GM21529 (cell line): ENCODE data around the gene CCDC157.

ENCODE experiments used
- ATAC-seq: cut with Tn5 transposase; IDR thresholded peaks from one replicate; pipeline ENCODE4 v1.9.1; 2021; ENCODE audit not compliant: unreplicated experiment

Gene CCDC157

DNA sequence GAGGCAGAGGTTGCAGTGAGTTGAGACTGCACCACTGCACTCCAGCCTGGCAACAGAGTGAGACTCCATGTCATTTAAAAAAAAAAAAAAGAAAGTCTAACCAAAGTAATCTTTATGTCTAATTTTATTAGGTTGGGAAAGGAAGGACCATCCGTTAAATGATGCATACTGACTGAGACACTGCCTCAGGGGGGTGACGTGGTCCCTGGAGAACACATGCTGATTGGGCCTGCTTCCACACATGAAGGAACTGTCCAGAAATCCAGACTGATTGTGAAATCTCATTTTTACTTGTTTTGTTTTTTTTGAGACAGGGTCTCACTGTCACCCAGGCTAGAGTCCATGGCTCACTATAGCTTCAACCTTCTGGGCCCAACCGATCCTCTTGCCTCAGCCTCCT is 5.6 kb upstream of the CCDC157 start:
- ATAC-seq: no peak

DNA sequence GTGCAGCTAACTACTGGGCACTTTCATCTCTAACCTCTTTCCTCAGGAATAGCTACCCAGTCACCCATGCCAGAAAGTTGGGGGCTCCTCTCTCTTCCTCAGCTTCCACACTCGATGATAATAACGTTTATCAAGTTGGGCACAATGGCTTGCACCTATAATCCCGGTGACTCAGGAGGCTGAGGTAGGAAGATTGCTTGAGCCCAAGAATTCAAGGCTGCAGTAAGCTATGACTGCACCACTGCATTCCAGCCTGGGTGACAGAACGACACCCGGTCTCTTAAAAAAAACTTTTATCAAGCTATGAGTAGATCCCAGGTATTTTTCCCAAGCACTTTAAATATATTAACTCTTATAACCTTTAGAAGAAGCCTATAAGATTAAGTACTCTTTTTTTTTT is 2.2 kb upstream of the CCDC157 start:
- ATAC-seq: no peak

DNA sequence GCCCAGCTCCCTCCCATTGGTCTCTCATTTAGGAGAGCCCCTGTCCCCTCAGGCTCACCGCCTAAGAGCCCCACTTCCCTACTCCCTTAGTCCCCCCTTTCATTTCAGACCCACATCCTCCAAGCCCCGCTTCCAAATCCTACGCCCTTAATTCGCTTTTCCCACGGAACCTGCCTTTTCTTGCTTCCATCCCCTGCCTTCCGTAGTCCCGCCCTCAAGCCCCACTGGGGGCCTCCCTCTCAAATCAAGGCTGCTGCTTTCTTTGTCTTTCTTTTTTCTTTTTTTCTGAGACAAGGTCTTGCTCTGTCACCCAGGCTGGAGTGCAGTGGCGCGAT is 396 bp downstream of the CCDC157 start:
- ATAC-seq: no peak

DNA sequence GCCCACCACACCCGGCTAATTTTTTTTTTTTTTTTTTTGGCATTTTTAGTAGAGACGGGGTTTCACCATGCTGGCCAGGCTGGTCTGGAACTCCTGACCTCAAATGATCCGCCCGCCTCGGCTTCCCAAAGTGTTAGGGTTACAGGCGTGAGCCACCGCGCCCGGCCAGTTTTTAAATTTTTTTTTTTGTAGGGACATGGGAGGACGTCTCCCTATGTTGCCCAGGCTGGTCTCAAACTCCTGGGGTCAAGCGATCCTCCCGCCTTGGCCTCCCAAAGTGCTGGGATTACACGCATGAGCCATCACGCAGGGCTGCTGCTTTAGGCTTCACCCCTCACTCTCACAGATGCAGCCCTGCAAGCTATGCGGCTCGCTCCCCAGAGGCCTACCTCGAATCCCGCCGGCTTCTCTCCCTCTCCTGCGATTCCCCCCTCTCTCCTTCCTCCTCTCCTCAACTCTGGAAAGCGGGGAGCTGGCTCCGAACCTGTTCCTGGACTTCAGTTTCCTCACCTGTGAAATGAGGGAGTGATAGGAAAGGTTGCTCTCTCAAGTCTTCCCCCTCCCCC is 926 bp downstream of the CCDC157 start:
- ATAC-seq: no peak

DNA sequence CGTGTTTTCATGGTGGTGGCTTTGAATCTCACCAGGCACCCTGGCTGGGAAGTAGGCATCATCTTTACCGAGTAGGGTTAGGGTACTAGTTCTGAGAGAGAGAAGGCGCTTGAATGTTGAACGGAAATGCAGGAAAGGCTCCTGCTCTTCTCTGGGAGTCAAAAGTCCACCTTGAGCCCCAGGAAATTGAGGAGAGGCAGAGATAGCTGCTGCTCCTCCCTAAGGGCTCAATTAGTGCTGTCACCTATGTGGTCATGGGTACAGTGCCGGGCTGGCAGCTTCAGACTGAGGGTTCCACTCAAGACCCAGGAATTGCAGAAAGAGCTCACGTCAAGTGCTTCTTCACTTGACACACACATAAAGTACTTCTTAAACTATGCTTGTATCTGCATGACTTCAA is 1.7 kb downstream of the CCDC157 start:
- ATAC-seq: no peak

DNA sequence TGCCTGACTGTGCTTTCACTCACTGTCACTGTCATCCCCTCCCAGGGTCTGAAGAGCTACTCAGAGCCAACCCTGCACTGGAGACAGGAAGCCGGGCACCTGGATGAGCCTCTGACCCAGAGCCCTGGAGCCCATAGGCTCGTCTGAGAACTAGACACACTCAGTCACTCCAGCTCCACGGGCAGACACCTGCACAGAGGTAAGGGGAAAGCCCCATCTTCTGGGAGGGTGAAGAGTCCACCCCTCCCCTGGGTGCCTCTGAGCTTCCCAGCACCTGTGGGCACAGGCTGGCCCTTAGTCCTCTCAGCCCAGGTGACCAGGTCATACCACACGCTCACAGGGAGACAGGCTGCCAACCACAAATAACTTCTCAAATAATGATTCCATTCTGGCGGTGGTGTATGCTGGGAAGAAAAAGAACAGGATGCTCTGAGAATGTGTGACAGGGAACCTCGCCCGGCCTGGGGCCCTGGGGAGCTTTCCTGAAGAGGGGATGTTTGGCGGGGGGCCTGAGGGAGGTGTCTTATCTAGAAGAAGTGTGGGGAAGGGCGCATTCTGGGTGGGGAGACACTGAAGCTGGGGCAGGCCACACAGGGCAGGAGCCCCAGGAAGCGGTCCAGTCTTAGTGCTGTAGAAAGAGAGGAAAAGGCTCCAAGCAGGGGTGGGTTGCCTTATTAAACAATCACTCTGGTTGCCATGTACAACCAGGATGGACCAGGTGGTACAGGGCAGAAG is 5.3 kb downstream of the CCDC157 start:
- ATAC-seq: no peak

DNA sequence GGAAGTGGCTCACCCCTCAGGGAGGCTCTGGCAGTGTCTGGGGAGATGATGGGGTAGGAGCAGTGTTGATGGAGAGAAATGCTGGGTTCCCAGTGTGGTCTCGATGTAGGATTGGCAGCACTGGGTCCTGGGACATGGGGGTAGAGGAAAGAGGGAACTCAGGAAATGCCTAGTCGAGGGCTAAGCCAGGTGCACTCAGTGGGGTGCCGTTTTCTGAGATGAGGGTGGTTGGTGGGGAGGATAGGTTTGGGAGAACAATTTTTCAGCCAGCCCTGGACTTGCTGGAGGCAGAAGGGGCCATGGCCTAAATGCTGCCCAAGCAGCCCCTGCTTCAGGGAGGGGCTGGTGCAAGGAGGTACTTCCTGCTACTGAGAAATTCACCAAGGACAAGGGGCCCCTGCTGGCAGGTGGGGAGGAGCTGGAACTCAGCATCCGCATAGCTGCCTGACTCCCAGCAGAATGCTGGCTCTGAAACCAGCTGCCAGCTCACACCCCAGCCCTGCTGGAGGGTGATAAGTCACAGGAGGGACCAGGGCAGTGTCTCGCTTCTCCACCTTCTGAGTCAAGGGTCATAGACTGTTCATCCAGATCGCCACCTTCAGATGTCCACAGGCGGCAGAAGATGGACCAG is 6.0 kb downstream of the CCDC157 start:
- ATAC-seq: no peak

DNA sequence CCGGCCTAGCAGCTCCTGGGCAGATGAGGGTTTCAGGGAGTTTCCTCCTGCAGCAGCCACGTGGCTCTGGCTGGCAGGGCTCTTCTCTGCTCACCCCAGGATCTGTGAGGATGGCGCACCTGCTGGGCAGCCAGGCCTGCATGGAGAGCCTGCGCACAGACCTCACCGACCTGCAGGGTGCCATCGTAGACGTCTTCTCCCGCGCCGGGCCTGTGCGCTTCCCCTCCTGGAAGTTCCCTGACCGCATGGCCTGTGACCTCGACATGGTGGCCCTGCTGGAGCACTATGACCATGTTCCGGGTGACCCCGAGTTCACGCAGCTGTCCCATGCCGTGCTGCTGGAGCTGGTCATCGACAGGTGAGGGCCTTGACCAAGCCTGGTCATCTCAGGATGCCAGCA is 9.1 kb downstream of the CCDC157 start:
- no peak for ATAC-seq

DNA sequence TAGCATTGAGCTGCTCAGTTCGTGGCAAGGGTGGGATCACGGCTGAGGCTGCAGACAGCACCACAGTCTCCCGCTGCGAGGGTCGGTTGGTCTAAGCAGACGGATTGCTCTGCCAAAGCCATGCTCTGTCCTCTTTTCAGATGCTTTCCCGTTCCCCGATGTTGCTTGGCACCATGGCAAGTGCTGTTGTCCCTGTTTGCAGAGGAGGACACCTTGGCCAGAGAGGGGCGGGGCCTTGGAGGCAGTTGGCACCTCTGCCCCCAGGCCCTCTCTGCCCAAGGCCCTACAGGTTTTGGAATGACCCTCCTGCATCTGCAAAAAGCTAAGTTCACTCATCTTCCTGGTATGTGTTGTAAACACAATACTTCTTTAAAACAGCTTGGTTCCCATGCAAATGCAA is 11.6 kb downstream of the CCDC157 start:
- no peak for ATAC-seq

DNA sequence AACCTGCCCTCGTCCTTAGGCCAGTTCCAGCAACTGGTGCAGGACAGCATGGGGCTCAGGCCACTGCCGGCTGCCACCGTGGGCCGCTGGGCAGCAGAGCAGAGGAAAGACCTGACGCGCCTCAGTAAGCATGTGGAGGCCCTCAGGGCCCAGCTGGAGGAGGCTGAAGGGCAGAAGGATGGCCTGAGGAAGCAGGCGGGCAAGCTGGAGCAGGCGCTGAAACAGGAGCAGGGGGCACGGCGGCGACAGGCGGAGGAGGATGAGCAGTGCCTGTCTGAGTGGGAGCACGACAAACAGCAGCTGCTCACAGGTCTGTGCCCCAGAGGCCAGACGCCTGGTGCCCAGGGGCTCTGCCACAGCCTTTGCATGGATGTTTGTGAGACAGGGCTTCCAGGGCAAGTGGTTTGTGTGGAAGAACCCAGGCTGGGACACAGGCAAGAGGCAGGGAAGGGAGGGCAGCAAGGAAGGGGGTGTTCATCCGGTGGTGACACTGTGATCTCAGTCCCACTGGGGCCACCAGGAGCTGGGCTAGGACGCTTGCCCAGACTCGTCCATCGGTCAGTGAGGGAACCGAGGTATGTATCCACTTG is 13.9 kb downstream of the CCDC157 start:
- no peak for ATAC-seq

DNA sequence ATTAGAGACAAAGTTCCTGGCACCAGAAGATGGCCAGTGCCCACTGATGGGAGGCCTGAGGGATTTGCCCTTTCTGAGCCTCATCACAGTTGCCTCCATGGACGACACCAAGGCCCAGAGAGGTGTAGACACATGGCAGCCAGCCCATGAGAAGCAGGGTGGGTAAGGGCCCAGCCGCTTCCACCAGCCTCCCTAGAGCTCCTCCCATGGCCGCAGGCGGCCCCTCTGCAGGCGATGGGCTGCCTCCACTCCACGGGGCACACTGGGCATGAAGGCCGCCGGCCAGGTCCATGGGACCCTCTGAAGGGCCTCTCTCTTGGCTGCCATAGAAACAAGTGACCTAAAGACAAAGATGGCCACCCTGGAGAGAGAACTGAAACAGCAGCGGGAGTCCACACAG is 14.5 kb downstream of the CCDC157 start:
- ATAC-seq: no peak

DNA sequence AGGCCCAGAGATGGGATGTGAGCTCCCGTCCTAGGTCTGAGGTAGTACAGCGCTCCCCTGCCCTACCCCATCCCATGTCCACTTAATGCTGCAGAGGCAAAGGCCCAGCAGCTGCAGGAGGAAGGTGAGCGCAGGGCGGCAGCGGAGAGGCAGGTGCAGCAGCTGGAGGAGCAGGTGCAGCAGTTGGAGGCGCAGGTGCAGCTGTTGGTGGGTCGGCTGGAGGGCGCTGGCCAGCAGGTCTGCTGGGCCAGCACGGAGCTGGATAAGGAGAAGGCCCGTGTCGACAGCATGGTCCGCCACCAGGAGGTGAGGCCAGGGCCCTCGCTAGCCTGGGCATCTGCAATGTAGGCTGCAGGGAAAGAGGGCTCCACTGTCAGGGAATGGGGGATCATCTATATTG is 15.2 kb downstream of the CCDC157 start:
- ATAC-seq: no peak

DNA sequence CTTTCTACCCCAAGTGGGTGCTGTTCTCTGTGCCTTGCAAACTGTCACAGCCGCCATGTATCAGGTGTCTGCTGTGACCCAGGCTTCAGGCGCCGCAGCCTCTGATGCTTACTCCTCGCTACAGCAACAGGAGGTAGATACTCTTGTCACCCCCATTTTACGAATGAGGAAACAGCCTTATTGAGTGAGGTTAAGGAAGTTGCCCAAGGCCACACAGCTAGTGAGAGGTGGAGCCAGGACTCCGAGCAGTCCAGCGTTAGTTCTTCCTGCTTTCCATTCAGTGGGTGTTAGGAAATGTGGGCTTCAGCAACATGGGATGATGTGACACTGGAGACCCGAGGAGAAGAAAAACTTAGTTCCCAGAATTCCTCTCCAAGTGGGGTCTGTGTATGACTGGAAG is 16.1 kb downstream of the CCDC157 start:
- ATAC-seq: no peak

DNA sequence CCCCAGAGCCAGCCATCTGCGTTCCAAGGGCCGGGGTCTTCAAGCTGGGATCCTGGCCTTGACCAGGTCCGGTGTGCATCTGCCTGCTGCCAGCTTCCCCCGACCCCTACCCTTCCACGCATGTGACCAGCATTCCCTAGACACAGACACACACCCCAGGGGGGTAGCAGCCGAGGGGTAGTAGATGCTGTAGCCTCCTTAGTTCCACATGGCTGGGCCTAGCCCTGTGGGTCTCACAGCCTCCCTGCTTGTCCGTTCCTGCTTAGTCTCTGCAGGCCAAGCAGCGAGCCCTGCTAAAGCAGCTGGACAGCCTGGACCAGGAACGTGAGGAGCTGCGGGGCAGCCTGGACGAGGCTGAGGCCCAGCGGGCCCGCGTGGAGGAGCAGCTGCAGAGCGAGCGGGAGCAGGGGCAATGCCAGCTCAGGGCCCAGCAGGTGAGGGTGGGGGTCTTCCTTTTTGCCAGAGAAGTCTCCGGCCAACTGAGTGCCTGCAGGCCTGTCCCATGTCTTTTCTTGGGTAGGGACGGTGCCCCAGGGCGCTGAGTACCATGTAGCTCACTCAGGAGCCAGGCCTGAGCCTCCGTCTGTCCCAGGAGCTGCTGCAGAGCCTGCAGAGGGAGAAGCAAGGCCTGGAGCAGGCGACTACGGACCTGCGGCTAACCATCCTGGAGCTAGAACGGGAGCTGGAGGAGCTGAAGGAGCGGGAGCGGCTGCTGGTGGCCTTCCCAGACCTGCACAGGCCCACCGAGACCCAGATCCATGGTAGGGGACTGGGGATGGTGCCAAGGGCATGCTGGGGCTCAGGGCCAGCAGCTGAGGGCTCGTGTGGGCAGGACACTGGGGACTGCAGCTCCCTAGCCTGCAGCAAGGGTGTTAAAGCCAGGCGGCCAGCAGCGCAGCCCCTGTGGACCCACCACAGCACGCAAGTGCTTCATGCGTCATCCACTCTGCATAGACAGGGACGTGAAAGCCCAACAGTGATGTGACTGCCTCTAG is 16.8 kb downstream of the CCDC157 start:
- ATAC-seq: no peak

DNA sequence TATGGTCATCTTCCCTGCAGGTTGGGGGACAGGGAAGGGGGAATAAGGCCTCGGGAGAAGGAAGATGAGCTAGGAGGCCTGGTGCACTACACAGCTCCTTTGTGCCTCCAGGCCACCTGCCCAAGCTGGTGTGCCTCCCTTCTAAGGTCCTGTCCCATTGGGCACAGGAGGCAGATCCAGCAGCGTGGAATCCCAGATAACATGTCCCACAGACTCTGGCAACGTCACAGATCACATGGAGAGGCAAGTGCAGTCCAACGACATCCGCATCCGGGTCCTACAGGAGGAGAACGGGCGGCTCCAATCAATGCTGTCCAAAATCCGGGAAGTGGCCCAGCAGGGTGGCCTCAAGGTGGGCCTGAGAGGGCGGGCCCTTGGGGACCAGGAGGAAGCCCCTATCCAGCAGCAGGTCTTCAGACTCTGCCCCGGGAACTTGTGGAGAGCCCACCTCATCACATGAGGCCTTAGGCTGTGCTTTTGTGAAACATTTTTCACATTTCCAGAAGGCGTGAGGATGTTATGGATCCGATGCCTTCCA is 18.6 kb downstream of the CCDC157 start:
- no peak for ATAC-seq

DNA sequence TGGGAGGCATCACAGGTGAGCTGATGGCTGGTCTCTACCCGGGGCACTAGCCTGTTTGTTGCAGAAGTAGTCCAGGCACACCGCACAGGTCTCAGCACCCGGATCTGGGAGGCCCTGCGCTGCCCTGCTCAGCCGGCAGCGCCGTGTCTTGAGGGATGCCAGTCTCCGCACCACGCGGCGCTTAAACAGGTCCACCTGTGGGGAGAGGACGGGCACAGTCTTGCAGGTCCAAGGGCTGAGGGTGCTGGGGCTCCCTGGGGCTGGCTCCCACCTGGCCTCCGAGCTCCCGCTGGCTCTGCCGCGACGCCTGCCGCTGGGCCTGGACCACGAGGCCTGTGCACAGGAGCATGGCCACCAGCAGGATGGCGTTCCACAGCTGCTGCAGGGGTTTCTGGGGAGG is 23.2 kb downstream of the CCDC157 start:
- no peak for ATAC-seq

DNA sequence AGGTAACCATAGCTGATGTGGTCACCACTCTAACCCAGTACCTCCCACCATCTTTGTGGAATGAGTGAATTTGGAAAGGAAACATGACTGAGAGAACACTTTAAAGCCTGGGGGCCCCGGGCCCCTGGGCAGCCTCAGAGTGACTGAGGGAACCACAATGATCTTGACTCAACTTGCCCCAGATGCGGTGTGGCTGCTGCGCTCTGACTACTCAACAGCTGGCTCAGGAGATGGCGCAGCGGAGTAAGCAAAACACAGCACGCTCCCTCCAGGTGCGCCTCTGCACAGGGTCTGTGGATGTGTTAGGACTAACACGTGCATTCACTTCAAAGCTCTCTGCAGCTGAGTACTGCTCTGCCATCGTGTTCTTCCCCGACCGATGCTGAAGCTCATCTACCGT is 24.5 kb downstream of the CCDC157 start:
- no peak for ATAC-seq

DNA sequence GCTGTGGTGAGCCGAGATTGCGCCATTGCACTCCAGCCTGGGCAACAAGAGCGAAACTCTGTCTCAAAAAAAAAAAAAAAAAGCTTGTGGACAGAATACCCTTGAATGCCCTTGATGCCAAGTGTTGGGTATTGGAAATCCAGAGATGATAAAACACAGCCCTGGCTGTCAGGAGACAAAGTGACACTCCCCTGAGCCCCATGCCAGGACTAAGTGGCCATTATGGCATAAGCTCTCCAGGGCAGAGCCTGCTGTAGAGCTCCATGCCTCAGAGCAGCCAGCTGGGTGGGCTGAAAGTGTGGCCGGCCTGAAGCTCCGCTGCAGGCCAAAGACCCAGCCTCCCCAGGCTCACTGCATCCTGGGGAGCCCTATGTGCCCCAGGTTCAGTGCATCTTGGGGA is 25.5 kb downstream of the CCDC157 start:
- no peak for ATAC-seq

DNA sequence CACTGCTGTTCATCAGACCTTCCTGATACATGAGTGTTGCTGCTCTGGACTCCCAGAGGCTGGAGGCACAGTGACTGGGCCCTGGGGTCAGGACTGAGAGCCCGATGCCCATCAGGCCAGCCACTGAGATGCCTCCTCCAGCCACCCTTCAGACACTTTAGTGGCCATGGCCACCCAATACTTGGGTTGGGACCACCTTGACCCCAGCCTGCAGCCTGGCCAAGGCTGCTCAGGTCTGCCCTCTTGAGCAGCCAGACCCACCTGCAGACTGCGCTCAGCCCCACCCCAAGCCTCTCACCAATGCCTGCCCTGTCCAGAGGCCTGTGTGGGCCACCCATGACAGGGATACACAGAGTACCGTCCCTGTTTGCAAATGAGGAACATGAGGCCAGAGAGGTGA is 26.3 kb downstream of the CCDC157 start:
- ATAC-seq: no peak

DNA sequence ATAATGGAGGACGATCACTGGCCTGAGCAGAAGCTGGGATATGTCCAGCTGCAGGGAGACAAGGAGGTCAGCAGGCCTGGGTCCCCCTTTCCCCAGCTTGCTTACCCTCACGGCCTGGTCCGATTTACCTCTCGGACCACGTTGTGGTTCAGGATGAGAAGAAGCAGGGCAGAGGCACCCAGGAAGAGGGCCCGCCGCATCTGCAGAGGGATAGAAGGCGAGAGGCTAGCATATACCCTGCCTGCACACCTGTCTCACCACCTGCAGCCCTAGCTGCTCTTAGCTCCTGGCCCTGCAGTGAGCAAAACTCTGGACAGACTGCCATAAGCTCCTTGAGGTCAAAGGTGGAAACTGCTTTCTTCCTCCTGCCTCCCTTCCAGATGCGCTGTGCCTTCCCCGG is 29.1 kb downstream of the CCDC157 start:
- ATAC-seq: no peak

DNA sequence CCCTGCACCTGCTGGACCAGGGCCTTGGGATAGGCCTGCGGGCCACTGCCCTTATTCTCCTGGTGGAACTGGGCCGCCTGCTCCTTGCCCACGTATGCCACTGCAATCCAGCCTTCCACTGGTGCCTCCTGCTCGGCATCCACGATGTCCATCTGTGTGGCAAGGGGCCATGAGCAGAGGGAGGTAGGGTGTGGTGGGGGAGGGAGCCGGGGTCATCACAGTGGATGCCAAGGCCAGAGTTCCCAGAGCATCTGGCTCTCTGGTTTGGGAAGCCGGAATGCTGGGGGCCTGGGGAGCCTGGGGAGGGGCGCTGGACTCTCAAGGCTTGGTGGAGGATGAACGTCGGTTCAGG is 29.8 kb downstream of the CCDC157 start:
- ATAC-seq: no peak
